ENCODE results near the gene PHF2. TPM values are rescaled to one million over a fixed set of nuclear protein-coding genes. Genes with fewer than 3 reads are reported as not detected.

PHF2 gene
- total and polyA plus RNA-seq, 2 of the 8 experiments (the other 6 are each of a cell fraction or from before 2014, with no cell fraction given), result 3.4 to 9.4 TPM

DNA sequence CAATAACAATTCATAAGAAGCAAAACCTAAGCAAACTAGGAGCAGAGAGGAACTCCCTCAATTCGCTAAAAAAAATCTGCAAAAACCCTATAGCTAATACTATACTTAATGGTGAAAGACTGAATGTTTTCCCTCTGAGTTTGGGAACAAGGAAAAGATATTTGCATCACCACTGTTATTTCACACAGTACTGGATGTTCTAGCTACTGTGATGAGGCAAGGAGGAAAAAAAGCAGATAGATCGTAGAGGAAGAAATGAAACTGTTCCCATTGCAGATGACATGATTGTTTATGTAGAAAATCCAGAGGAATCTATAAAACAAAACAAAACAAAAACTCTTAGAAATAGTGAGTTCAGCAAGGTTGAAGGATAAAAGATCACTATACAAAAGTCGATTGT is 116.7 kb downstream of the PHF2 start (continued):
- TF ChIP-seq HDAC6 (IDR thresholded peaks at IDR 0.05; ENCODE audit: low read depth, low read length) (no peak), GTF2F1 (IDR thresholded peaks at IDR 0.05; ENCODE audit: borderline replicate concordance, low read depth, low read length) (no peak)

Data from H1 (cell line).